Measurements from ENCODE around the gene RAB6B.

DNA sequence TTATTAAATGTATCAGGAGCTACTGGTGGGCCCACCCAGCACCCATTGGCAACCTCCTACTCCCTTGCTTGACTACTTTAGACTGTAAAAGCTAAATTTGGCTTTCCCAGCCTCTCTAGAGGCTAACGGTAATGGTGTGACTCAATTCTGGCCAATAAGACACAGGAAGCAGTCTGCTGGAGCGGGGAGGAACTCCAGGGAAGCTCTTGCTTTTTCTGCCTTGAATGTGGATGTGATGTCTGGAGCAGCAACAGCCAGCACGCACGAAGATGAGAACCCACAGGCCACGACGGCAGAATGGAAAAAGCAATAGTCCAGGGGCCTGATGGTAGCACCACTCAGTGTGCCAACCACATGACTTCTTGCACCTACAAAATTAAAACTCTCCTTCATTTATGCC lies 39.9 kb downstream of the RAB6B start:
- TF ChIP-seq, protein P1, sequence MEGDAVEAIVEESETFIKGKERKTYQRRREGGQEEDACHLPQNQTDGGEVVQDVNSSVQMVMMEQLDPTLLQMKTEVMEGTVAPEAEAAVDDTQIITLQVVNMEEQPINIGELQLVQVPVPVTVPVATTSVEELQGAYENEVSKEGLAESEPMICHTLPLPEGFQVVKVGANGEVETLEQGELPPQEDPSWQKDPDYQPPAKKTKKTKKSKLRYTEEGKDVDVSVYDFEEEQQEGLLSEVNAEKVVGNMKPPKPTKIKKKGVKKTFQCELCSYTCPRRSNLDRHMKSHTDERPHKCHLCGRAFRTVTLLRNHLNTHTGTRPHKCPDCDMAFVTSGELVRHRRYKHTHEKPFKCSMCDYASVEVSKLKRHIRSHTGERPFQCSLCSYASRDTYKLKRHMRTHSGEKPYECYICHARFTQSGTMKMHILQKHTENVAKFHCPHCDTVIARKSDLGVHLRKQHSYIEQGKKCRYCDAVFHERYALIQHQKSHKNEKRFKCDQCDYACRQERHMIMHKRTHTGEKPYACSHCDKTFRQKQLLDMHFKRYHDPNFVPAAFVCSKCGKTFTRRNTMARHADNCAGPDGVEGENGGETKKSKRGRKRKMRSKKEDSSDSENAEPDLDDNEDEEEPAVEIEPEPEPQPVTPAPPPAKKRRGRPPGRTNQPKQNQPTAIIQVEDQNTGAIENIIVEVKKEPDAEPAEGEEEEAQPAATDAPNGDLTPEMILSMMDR (IDR thresholded peaks at IDR 0.05; ENCODE audit: poor library complexity, severe bottlenecking): no peak
- TF ChIP-seq EP300 (conservative IDR thresholded peaks at IDR 0.05; ENCODE audit: poor library complexity, severe bottlenecking) (no peak), EZH2 (IDR thresholded peaks at IDR 0.05; ENCODE audit: borderline replicate concordance, insufficient read depth, low read length, poor library complexity, severe bottlenecking) (no peak), SMC3 (conservative IDR thresholded peaks at IDR 0.05; ENCODE audit: poor library complexity) (no peak), TAF1 (IDR thresholded peaks at IDR 0.05; ENCODE audit: low read depth) (no peak)
